CD4-positive, CD25-positive, alpha-beta regulatory T cell (primary cell): ENCODE data around the gene SLC39A9. TPM values are rescaled to one million over a fixed set of nuclear protein-coding genes. Genes with fewer than 3 reads are reported as not detected.
"Not testable (repeated sequence)": the region's sequence is repeated elsewhere in the genome, so short reads cannot be mapped to it uniquely, and the experiment has no call there.

Experiments
- ATAC-seq, 2 donors: fragments of 150-1000 bp; cut with Tn5 transposase; one replicate each; pipeline ENCODE4 v1.10.0; 2021; ENCODE audit warnings: low read depth in 2 of 2, moderate number of reproducible peaks in 2 of 2, moderate library complexity in 1 of 2
- DNase-seq, 3 donors: peaks; one replicate each; pipeline versions ENCODE4 v3.0.0 to v3.0.0-alpha.2; 2012 to 2022; ENCODE audit warnings: mixed read lengths in 1 of 3
- H3K27ac ChIP-seq: one replicate; pipeline ENCODE4 v1.7.0; 2013; ENCODE audit warnings: mild to moderate bottlenecking, low read length; ENCODE audit not compliant: insufficient read depth, poor library complexity, severe bottlenecking
- H3K27me3 ChIP-seq: one replicate; pipeline ENCODE4 v1.7.0; 2013; ENCODE audit warnings: low read length; ENCODE audit not compliant: control insufficient read depth, insufficient read depth
- H3K36me3 ChIP-seq: one replicate; pipeline ENCODE4 v1.7.0; 2013; ENCODE audit warnings: mild to moderate bottlenecking, low read length, moderate library complexity; ENCODE audit not compliant: control insufficient read depth, insufficient read depth
- H3K4me1 ChIP-seq: 2 replicates; pipeline ENCODE4 v1.7.0; 2013; ENCODE audit warnings: mild to moderate bottlenecking, low read length; ENCODE audit not compliant: insufficient read depth, control insufficient read depth, poor library complexity, severe bottlenecking
- H3K4me3 ChIP-seq: one replicate; pipeline ENCODE4 v1.7.0; 2013; ENCODE audit warnings: low read depth, mild to moderate bottlenecking, low read length, moderate library complexity
- H3K9me3 ChIP-seq, 2 experiments: 1 replicate in 1 of 2; 2 replicates in 1 of 2; pipeline ENCODE4 v1.7.0; 2013; ENCODE audit warnings: low read length in 2 of 2, mild to moderate bottlenecking in 1 of 2, moderate library complexity in 1 of 2; ENCODE audit not compliant: control insufficient read depth in 2 of 2
- H3K27ac Mint-ChIP-seq, 3 donors: one replicate each; pipeline ENCODE4 v1.8.0; 2020 to 2022; ENCODE audit warnings: mild to moderate bottlenecking in 3 of 3, mixed read lengths in 3 of 3, moderate library complexity in 2 of 3
- H3K27me3 Mint-ChIP-seq: one replicate; pipeline ENCODE4 v1.8.0; 2022; ENCODE audit warnings: mild to moderate bottlenecking, mixed read lengths
- H3K36me3 Mint-ChIP-seq: one replicate; pipeline ENCODE4 v1.8.0; 2020; ENCODE audit warnings: mixed read lengths
- H3K4me1 Mint-ChIP-seq, 4 donors: one replicate each; pipeline ENCODE4 v1.8.0; 2020 to 2022; ENCODE audit warnings: mixed read lengths in 4 of 4, mild to moderate bottlenecking in 1 of 4
- H3K4me3 Mint-ChIP-seq, 4 donors: one replicate each; pipeline ENCODE4 v1.8.0; 2020 to 2022; ENCODE audit warnings: mild to moderate bottlenecking in 4 of 4, mixed read lengths in 4 of 4, moderate library complexity in 3 of 4
- H3K9me3 Mint-ChIP-seq, 7 donors: one replicate each; pipeline ENCODE4 v1.8.0; 2020 to 2022; ENCODE audit warnings: mixed read lengths in 7 of 7, mild to moderate bottlenecking in 3 of 7, moderate library complexity in 2 of 7
- polyA plus RNA-seq, 4 donors: library from polyadenylated mRNA; unstranded; fragments of 300-500 nt; fragmentation: Illumina TruSeq; gene quantifications; one replicate each; pipeline ENCODE4 v1.2.3, GENCODE V29; 2021
- total RNA-seq: library from RNA; stranded (reverse); gene quantifications from one replicate; pipeline ENCODE4 v1.2.3, GENCODE V29; 2022

The SLC39A9 gene
- total and polyA plus RNA-seq, 5 donors from 2014 or later, result 16.4 to 33.1 (median 22.2) TPM

- H3K9me3 ChIP-seq, result no peaks in the 10 kb centered on the region
- Mint-ChIP-seq H3K4me3 (no peak overlapping the region), H3K27ac (no peak overlapping the region), H3K9me3 (no peaks in the 10 kb centered on the region), H3K36me3 (peaks cover 6% of the 10 kb centered on the region), H3K4me1 (no peaks in the 10 kb centered on the region), H3K27me3 (no peaks in the 10 kb centered on the region)
- ATAC-seq, result no peak
- no peak for DNase-seq
- H3K4me1 ChIP-seq, result no peaks in the 10 kb centered on the region
- H3K27me3 ChIP-seq, result no peaks in the 10 kb centered on the region
- H3K4me3 ChIP-seq, result no peak overlapping the region
- no peak overlapping the region for H3K27ac ChIP-seq
- H3K36me3 ChIP-seq, result no peaks in the 10 kb centered on the region
Observed at GRCh38 chr14:69471436-69471835, 72.9 kb downstream of the SLC39A9 start.

DNA sequence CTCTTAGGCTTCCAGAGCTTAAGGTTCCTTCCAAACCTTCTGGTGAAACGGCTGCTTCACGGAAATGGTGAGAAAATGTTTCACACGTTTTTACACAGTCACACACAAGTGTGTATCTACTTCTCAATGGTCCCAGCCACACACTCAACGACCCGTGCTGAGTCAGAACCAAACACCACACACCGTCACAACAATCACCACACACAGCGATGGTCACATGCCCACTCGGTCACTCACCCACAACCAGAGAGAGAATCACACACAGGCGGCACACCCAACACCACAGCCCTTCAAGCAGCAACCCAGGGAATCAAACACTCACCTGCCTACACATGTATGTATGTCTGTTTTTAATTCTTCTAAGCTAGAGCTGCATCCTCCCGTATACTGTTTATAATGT lies 73.4 kb downstream of the SLC39A9 start:
- Histone ChIP-seq H3K9me3 (no peaks in the 10 kb centered on the region), H3K27me3 (no peaks in the 10 kb centered on the region), H3K4me3 (no peak overlapping the region), H3K27ac (no peak overlapping the region), H3K36me3 (no peaks in the 10 kb centered on the region), H3K4me1 (no peaks in the 10 kb centered on the region)
- Mint-ChIP-seq H3K4me1 (no peaks in the 10 kb centered on the region), H3K27ac (no peak overlapping the region), H3K36me3 (peaks cover 6% of the 10 kb centered on the region), H3K9me3 (peaks cover 0 to 2% (median 0%) of the 10 kb centered on the region in 7 donors), H3K4me3 (no peak overlapping the region), H3K27me3 (no peaks in the 10 kb centered on the region)
- DNase-seq (no peak), ATAC-seq (no peak)

DNA sequence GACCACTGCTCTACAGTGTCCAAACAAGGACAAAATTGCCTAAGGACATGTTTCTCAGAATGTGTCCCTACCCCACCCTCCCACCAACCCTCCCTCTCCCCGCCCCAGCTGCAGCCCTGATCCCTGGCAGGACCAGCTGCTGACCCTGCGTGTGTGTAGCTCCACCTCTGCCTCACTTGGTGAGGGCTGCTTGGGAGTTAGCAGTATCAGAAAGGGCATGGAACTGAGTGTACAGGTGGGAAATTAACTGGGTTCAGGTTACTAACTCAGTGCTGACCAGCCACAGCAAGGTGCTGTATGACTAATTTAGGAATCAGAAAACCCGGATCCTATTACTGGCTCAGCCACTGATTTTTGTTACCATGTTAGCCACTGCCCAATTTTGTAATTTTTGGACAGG lies 74.8 kb downstream of the SLC39A9 start:
- peaks cover 0 to 2% (median 0%) of the 10 kb centered on the region in 7 donors for H3K9me3 Mint-ChIP-seq
- no peak for DNase-seq
- no peaks in the 10 kb centered on the region for H3K27me3 Mint-ChIP-seq
- H3K27ac ChIP-seq, result no peak overlapping the region
- ATAC-seq, result no peak
- no peaks in the 10 kb centered on the region for H3K36me3 ChIP-seq
- peaks cover 6% of the 10 kb centered on the region for H3K36me3 Mint-ChIP-seq
- H3K4me3 ChIP-seq, result no peak overlapping the region
- H3K27me3 ChIP-seq, result no peaks in the 10 kb centered on the region
- no peaks in the 10 kb centered on the region for H3K4me1 ChIP-seq
- no peaks in the 10 kb centered on the region for H3K4me1 Mint-ChIP-seq
- H3K27ac Mint-ChIP-seq, result no peak overlapping the region
- no peaks in the 10 kb centered on the region for H3K9me3 ChIP-seq
- H3K4me3 Mint-ChIP-seq, result no peak overlapping the region

GRCh38 chr14:69473946-69474345 lies 75.5 kb downstream of the SLC39A9 start:
- H3K9me3 Mint-ChIP-seq, result peaks cover 0 to 2% (median 0%) of the 10 kb centered on the region in 7 donors
- no peaks in the 10 kb centered on the region for H3K27me3 Mint-ChIP-seq
- H3K36me3 Mint-ChIP-seq, result peaks cover 6% of the 10 kb centered on the region
- H3K36me3 ChIP-seq, result no peaks in the 10 kb centered on the region
- no peak overlapping the region for H3K27ac ChIP-seq
- DNase-seq, result no peak
- H3K4me3 ChIP-seq, result no peak overlapping the region
- ATAC-seq, result no peak
- no peaks in the 10 kb centered on the region for H3K4me1 ChIP-seq
- H3K4me1 Mint-ChIP-seq, result no peaks in the 10 kb centered on the region
- H3K27ac Mint-ChIP-seq, result no peak overlapping the region
- no peaks in the 10 kb centered on the region for H3K9me3 ChIP-seq
- no peak overlapping the region for H3K4me3 Mint-ChIP-seq
- H3K27me3 ChIP-seq, result no peaks in the 10 kb centered on the region

GRCh38 chr14:69475194-69475818 lies 76.8 kb downstream of the SLC39A9 start:
- H3K4me1 ChIP-seq, result no peaks in the 10 kb centered on the region
- no peaks in the 10 kb centered on the region for H3K4me1 Mint-ChIP-seq
- no peak overlapping the region for H3K4me3 ChIP-seq
- H3K27ac Mint-ChIP-seq, result no peak overlapping the region
- no peak overlapping the region for H3K4me3 Mint-ChIP-seq
- peaks cover 6% of the 10 kb centered on the region for H3K36me3 Mint-ChIP-seq
- no peaks in the 10 kb centered on the region for H3K27me3 Mint-ChIP-seq
- H3K36me3 ChIP-seq, result no peaks in the 10 kb centered on the region
- ATAC-seq (no peak), DNase-seq (peak in 1 of 3 donors; percentile 29)
- no peak overlapping the region for H3K27ac ChIP-seq
- no peaks in the 10 kb centered on the region for H3K27me3 ChIP-seq
- H3K9me3 ChIP-seq, result no peaks in the 10 kb centered on the region
- H3K9me3 Mint-ChIP-seq, result peaks cover 0 to 2% (median 0%) of the 10 kb centered on the region in 7 donors

GRCh38 chr14:69476824-69477450 lies 78.4 kb downstream of the SLC39A9 start:
- not testable (repeated sequence) for H3K4me3 ChIP-seq, H3K36me3 Mint-ChIP-seq, H3K27me3 Mint-ChIP-seq, H3K27ac Mint-ChIP-seq, H3K9me3 Mint-ChIP-seq, H3K36me3 ChIP-seq, H3K4me1 Mint-ChIP-seq, H3K4me3 Mint-ChIP-seq, DNase-seq, ATAC-seq, H3K27me3 ChIP-seq, H3K27ac ChIP-seq, H3K9me3 ChIP-seq, H3K4me1 ChIP-seq

GRCh38 chr14:69478055-69478454 lies 79.6 kb downstream of the SLC39A9 start:
- peaks cover 15% of the 10 kb centered on the region for H3K27me3 Mint-ChIP-seq
- not testable (repeated sequence) for H3K36me3 Mint-ChIP-seq, H3K9me3 ChIP-seq

DNA sequence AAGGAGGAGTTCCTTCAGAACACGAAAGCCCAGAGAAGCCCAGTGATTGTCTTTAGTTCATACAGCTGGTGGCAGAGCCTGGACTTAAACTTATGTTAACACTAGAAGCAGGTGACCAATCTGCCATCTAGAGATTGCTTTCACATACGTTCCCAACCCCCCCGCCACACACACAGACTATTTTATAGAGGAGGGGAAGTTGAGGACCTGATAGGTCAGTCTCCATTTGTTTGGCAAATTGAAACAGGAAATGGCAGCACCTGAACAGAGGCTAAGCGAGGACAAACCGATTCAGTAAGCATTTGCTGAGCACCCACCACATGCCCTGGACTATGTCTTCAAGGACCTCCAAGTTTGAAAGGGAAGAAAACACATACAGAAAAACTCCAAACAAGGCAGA lies 81.2 kb downstream of the SLC39A9 start:
- no peak overlapping the region for H3K4me3 ChIP-seq
- H3K9me3 ChIP-seq, result no peaks in the 10 kb centered on the region
- H3K27me3 ChIP-seq, result peaks cover 5% of the 10 kb centered on the region
- Mint-ChIP-seq H3K27ac (no peak overlapping the region), H3K9me3 (peaks cover 0 to 2% (median 0%) of the 10 kb centered on the region in 7 donors), H3K4me1 (peaks cover 0 to 6% (median 0%) of the 10 kb centered on the region in 4 donors), H3K36me3 (no peaks in the 10 kb centered on the region), H3K27me3 (peaks cover 21% of the 10 kb centered on the region), H3K4me3 (no peak overlapping the region)
- H3K4me1 ChIP-seq, result peaks cover 3% of the 10 kb centered on the region
- no peaks in the 10 kb centered on the region for H3K36me3 ChIP-seq
- H3K27ac ChIP-seq, result no peak overlapping the region
- ATAC-seq (no peak), DNase-seq (no peak)

More at GRCh38 chr14:69478055-69478454, 79.6 kb downstream of the SLC39A9 start:
- H3K27ac ChIP-seq, ATAC-seq, H3K4me1 ChIP-seq, H3K36me3 ChIP-seq, DNase-seq, H3K27ac Mint-ChIP-seq, H3K9me3 Mint-ChIP-seq, H3K4me1 Mint-ChIP-seq, H3K4me3 ChIP-seq, H3K27me3 ChIP-seq, H3K4me3 Mint-ChIP-seq: not testable (repeated sequence)
